Immature natural killer cell (primary cell): ENCODE data around the gene RNPEPL1. TPM values are rescaled to one million over a fixed set of nuclear protein-coding genes. Genes with fewer than 3 reads are reported as not detected.

Experiments
- polyA plus RNA-seq, 3 donors: library from polyadenylated mRNA; unstranded; fragments of 300-500 nt; fragmentation: Illumina TruSeq; gene quantifications; one replicate each; pipeline ENCODE4 v1.2.3, GENCODE V29; 2021

RNPEPL1 gene
- polyA plus RNA-seq, 3 donors from 2014 or later, result 46.5 to 51.4 (median 49.9) TPM

Other genes starting within 250 kb of the RNPEPL1 start
- gene GPC1, start 132.8 kb upstream of the RNPEPL1 start, polyA plus RNA-seq, result not detected
- 10 to 100 TPM in 1 of 3 donors, 1 to 10 TPM in 2; 5.6 to 12.4 (median 7.3) TPM for gene ANKMY1, start 10.5 kb upstream of the RNPEPL1 start, polyA plus RNA-seq
- gene DUSP28, start 8.1 kb upstream of the RNPEPL1 start, polyA plus RNA-seq, result 10 to 100 TPM; 13.7 to 27.4 (median 27.4) TPM
- 10 to 100 TPM in 2 of 3 donors, 1 to 10 TPM in 1; 9.7 to 22.5 (median 11.6) TPM for gene CAPN10, start 18.2 kb downstream of the RNPEPL1 start, polyA plus RNA-seq
- gene GPR35, start 57.0 kb downstream of the RNPEPL1 start, polyA plus RNA-seq, result 1 to 10 TPM in 1 of 3 donors, under 1 TPM in 1, not detected in 1; 0.89 to 1.6 TPM
- not detected for gene AQP12B, start 114.4 kb downstream of the RNPEPL1 start, polyA plus RNA-seq
- gene AQP12A, start 123.4 kb downstream of the RNPEPL1 start, polyA plus RNA-seq, result not detected